Vagina (tissue), 2 donors: ENCODE results near the gene DIAPH2.

Source experiments
- POLR2A ChIP-seq, 2 donors: fragments of 450-650 bp; IDR thresholded peaks; one replicate each; pipeline ENCODE4 v1.6.1; 2017; ENCODE audit warnings: antibody characterized with exemption in 2 of 2, mild to moderate bottlenecking in 2 of 2, moderate library complexity in 2 of 2
- POLR2AphosphoS5 ChIP-seq, 2 donors: sonication (generic); formaldehyde crosslinking; IDR thresholded peaks; one replicate each; pipeline ENCODE4 v1.9.0; 2017; ENCODE audit warnings: antibody characterized with exemption in 2 of 2, mild to moderate bottlenecking in 2 of 2, low read depth in 1 of 2; ENCODE audit not compliant: insufficient read depth in 1 of 2
- TF ChIP-seq, protein P1 (sequence below), 3 experiments: fragments of 450-650 bp in 2 of 3; fragments of 200-600 bp in 1 of 3; sonication (generic) in 1 of 3; IDR thresholded peaks; one replicate each; pipeline ENCODE4 v1.5.1; 2017 to 2019; ENCODE audit warnings: antibody characterized with exemption in 3 of 3, mild to moderate bottlenecking in 2 of 3, moderate library complexity in 2 of 3

DNA sequence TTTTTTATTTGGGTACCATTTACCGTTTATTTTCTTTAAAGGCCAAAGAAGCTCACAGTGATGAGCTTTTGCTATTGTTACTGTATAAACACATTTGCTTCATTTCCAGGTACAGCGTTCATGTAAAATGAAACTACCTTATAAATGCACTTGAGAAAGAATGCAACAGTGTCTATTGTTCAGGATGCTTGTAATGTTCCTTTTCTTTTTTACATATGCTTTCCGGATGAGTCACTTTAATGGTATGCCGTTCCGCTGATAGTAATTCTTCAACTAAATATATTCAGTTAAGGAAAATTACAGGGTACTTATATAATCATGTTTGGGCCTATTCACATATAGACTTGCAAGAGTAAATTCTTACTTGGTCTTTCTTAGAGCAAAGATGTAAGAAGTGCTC lies 554.0 kb downstream of the DIAPH2 start:
- TF ChIP-seq, protein P1, sequence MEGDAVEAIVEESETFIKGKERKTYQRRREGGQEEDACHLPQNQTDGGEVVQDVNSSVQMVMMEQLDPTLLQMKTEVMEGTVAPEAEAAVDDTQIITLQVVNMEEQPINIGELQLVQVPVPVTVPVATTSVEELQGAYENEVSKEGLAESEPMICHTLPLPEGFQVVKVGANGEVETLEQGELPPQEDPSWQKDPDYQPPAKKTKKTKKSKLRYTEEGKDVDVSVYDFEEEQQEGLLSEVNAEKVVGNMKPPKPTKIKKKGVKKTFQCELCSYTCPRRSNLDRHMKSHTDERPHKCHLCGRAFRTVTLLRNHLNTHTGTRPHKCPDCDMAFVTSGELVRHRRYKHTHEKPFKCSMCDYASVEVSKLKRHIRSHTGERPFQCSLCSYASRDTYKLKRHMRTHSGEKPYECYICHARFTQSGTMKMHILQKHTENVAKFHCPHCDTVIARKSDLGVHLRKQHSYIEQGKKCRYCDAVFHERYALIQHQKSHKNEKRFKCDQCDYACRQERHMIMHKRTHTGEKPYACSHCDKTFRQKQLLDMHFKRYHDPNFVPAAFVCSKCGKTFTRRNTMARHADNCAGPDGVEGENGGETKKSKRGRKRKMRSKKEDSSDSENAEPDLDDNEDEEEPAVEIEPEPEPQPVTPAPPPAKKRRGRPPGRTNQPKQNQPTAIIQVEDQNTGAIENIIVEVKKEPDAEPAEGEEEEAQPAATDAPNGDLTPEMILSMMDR (IDR thresholded peaks at IDR 0.05) = no peak
- TF ChIP-seq POLR2AphosphoS5 (IDR thresholded peaks at IDR 0.05; ENCODE audit: insufficient read depth in 1 of 2, low read depth in 1 of 2) (no peak), POLR2A (IDR thresholded peaks at IDR 0.05) (no peak)
